Upper lobe of left lung (tissue), 6 donors: ENCODE data around the gene C1orf198. TPM values are rescaled to one million over a fixed set of nuclear protein-coding genes. Genes with fewer than 3 reads are reported as not detected.

Experiments used
- small RNA-seq, 4 donors: library from RNA; depleted of rRNA; stranded (forward); fragments of <200 nt; gene quantifications; one replicate each; pipeline ENCODE3, GENCODE V24; 2016
- total RNA-seq, 6 donors: library from RNA; depleted of rRNA in 4 of 6; stranded (reverse); fragments of >200 nt in 4 of 6; gene quantifications; one replicate each; pipeline versions ENCODE4 v1.1.0 to v1.2.1, GENCODE V29; 2016 to 2021
- donor health status: DM: no; HTN: no; CAD: no; lungs with moderate emphysema.
- donor health status: DM: no; HTN: yes; CAD: no; lungs with severe emphysema.

The C1orf198 gene
- total RNA-seq, 6 donors from 2014 or later = 51.3 to 241 (median 125) TPM

Small RNAs within 50 kb of the gene (small RNA-seq; reads per million reads assigned to genes)
- gene RN7SL837P (0 reads per million in 4 donors), gene RNA5SP79 (0.25 to 1.1 (median 0.52) reads per million in 4 donors)

Other genes with a start within 250 kb of the C1orf198 start
- gene COG2, start 226.0 kb downstream of the C1orf198 start, total RNA-seq = 10 to 100 TPM; 23.5 to 37.7 (median 28.7) TPM
- gene AGT, start 154.4 kb downstream of the C1orf198 start, total RNA-seq = 1 to 10 TPM in 5 of 6 donors, not detected in 1; 1.1 to 2.6 (median 1.7) TPM
- gene CAPN9, start 121.1 kb downstream of the C1orf198 start, total RNA-seq = 10 to 100 TPM in 5 of 6 donors, 1 to 10 TPM in 1; 8.0 to 29.0 (median 19.6) TPM
- gene TTC13, start 110.3 kb upstream of the C1orf198 start, total RNA-seq = 10 to 100 TPM; 18.6 to 41.9 (median 33.3) TPM
- gene ARV1, start 110.6 kb upstream of the C1orf198 start, total RNA-seq = 10 to 100 TPM in 5 of 6 donors, 1 to 10 TPM in 1; 2.3 to 25.2 (median 19.6) TPM
- gene FAM89A, start 171.7 kb upstream of the C1orf198 start, total RNA-seq = 10 to 100 TPM; 17.8 to 64.5 (median 39.3) TPM